GM18499 (cell line): Measurements from ENCODE around the gene GGT1.
"Not testable (repeated sequence)": the region's sequence is repeated elsewhere in the genome, so short reads cannot be mapped to it uniquely, and the experiment has no call there.

ENCODE experiments used
- ATAC-seq: cut with Tn5 transposase; IDR thresholded peaks from one replicate; pipeline ENCODE4 v1.9.1; 2021; ENCODE audit warnings: moderate number of reproducible peaks; ENCODE audit not compliant: insufficient read depth, unreplicated experiment

GGT1 gene

DNA sequence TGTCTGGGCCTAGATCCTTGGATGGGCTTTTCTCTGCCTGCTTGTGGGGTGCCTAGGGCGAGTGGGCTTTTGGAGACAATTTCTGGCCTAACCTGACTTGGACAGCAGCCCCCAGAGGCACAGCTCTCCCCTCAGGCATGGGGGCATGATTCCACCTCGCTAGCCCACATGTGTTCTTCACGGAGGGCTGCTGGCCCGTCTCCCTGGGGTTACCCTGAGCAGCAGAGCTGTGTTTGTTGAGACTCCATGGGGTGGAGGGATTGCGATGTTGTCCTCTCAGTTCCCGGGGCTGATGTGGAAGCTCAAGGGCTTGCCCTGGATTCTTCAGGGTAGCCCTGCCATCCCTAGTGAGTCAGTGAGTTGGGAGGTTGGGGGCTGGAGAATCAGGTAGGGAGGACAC is 7.8 kb upstream of the GGT1 start:
- ATAC-seq, result no peak

- no peak for ATAC-seq
Measured at GRCh38 chr22:24595863-24596262, 7.1 kb upstream of the GGT1 start.

GRCh38 chr22:24597076-24597475 is 5.9 kb upstream of the GGT1 start:
- ATAC-seq, result not testable (repeated sequence)

DNA sequence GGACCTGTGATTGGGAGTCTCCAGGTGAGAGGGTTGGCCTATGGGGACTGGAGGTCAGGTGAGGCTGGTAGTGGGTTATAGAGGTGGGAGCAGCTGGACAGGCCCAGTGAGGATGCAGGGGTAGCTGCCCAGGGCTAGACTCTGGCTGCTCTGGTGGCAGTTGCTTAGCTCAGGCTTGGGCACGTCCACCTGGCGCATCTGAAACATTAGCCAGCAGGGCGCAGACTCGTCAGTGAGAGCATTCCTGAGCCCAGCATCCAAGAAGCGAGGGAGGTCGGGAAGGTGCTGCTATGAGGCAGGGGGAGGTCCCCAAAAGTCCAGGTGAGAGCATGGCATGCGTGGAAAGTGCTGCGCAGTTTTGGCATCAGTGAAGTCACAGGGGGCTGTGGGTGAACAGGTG is 3.5 kb upstream of the GGT1 start:
- no peak for ATAC-seq

DNA sequence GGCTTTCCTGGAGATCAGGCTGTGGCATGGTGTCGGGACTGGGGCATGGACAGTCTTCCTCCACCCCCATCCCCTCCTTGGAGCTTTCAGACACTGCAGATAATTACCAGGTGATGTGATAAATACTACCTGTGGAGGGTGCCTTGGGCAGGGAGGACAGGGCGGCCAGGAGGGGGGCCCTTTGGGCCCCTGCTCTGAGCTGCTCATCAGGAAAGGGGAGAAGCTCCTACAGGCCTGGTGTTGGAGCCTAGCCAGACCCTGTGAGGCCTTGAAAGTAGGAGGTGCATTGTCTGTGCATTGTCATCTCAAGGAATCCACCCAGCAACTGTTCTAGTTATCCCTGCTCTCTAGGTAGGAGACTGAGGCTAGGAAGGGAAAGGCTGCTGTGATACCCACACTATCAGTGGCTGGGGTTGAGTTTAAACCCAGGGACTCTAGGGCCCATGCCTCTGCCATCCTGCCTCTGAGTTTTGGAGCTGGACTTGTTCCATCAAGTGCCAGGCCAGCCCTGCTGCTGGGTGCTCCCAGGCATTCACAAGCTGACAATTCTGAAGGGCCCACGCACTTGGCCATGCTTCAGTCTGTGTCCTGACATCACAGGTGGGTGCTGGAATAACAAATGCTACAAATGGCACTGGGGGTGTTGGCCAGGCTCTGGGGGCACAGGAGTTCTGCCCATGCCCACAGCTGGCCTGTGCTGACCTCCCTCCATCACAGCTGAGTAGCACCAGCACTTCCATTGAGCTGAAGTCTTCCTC is 2.9 kb upstream of the GGT1 start:
- not testable (repeated sequence) for ATAC-seq

DNA sequence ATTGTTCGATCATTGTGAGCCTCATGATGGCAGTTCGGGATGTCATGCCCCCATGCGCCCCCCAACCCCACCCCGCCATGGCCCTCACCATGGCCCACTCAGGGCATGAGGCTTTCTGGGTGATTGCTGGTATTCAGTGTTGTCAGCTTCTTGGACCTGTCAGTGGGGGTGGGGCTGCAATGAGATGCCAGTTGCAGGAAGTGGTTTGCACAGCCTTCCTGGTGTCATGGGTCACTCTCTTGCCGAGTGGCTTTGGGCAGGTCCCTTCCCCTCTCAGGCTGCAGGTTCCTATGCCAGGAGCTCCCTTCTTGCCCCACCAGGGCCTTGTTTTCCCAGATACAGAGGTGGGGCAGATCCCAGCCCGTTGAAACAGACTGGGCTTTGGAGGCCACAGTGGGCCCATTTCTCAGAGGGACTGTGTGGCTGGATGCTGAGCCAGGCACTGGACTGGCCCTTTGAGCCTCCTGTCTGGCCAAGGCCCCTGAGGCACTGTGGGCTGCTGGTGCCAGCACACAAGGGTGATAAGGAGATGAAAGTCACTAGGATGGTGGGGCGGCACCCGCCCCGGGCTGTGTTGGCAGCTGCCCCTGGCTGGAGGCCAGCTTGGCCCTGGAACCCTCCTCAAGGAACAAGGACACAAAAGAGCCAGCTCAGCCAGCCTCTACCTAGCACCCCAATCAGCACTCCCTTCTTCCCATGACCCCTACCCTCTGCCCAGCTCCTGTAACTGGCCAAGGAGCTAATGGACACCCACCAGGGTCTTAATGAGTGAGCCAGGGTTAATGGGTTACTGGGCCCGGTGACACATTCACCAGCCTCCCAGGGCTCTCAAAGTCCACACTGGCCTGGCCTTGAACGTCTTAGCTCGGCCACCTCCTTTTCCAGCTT is 1.5 kb upstream of the GGT1 start:
- ATAC-seq, result no peak

DNA sequence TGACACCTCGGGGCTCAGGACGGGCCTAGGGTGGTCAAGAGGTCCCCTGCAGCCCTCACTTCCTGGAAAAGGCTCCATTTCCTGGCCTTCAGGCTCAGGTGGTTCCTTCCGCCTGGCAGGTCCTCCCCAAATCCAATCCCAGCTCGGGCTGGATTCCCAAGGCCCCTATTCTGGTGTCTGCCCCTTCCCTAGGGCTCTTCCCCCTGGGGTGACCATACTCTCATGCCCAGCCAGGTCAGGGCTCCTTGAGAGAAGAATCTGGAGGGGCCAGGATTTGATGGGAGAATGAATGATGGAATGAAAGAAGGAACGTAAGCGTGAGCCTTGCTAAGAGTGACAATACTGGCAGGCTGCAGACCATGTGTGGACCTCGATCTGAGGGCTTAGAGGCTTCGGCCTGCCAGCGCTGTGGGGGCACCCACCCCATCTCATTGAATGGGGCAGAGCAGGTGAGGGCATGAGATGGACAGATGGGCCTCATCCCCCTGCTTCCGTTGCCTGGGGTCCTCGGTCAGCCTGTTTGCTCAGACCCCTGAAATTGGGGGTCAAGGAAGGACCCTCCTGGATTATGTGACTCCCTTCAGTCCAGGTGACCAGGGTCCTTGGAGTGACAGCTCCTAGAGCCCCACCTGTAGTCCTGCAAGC is 766 bp upstream of the GGT1 start:
- not testable (repeated sequence) for ATAC-seq

DNA sequence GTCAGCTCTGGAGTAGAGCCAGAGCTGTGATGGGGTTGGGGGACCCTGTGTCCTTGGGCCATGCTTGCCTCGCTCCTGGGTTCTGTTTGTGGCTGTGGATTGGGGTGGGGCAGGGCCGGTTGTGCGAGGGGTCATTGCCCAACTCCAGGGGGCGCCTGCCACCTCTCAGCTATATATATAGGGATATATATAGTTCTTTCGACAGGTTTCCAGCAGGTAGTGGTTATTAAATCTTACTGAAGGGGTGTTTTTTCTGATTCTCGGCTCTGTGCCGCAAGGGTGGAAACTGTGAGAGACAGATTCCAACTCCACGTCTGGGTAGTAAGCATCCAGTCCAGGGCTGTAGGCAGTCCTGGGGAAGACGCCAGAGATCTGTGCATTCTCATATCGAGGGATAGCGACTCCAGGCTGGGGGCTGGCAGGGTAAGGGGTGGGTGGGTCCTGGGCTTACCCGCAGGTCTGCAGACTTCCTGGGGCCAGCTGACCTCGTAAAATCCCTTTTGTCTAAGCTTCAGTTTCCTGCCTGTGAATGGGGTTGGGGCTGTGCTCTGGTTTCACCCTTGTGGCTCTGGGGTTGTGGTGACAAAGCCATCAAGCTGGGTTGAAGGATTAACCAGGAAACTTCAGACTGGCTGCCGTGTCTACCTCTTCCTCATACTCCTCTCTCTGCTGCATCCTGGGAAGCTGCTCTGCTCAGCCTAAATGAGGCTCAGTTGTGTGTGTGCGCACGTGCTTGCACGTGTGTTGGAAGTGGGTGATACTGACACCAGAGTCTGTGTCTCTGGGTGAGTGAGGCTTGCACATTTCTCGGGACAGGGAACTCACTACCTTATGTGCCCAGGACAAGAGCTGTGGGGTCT is 1.0 kb downstream of the GGT1 start:
- ATAC-seq, result not testable (repeated sequence)

GRCh38 chr22:24606340-24606739 is 3.3 kb downstream of the GGT1 start:
- not testable (repeated sequence) for ATAC-seq

- ATAC-seq, result peak; percentile 53
Measured at GRCh38 chr22:24607429-24607983, 4.5 kb downstream of the GGT1 start.

DNA sequence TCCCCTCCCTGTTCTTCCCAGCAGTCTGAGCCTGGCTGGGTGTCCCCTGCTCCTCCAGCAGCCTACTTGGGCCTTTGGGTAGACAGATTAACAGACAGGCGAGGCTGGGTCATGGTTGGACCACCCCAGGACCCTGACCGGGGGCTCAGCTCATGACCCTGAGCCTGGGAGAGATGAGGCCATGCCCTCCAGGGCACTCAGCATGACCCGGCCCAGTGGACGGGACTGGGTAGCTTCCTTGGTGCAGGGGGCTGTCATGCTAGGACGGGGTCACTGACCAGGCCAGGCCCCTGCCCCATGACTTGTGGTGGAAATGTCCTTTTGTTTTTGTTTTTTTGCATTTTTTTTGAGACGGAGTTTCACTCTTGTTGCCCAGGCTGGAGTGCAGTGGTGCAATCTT is 5.3 kb downstream of the GGT1 start:
- ATAC-seq, result not testable (repeated sequence)

GRCh38 chr22:24609888-24610287 is 6.9 kb downstream of the GGT1 start:
- not testable (repeated sequence) for ATAC-seq

DNA sequence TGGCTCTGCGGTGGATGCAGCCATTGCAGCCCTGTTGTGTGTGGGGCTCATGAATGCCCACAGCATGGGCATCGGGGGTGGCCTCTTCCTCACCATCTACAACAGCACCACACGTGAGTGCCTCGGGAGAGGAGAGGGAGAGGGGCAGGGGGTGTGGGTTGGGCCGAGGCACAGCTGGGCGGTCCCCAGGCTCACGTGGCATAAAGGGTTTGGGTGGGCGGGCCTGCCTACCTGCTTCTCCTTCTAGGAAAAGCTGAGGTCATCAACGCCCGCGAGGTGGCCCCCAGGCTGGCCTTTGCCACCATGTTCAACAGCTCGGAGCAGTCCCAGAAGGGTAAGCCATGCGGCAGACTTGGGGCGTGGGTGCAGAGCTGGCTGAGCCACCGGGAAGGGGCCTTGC is 11.8 kb downstream of the GGT1 start:
- not testable (repeated sequence) for ATAC-seq

DNA sequence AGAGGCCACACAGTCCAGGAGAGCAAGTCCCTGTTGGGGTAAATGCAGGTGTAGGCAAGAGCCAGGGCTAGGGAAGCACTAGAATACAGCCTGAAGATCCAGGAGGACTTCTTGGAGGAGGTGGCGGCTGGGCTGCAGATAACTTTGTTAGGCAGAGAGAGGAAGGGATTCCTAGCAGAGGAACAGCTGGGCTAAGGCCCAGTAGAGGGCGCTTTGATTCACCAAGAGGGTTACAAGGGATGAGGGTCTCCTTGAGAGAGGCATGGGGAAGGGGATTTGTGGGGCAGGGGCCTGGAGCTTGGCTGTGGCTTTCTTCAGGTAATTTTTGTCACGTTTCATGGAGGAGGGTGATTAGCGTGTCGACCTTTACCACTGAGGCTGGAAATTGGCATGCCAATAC is 18.3 kb downstream of the GGT1 start:
- not testable (repeated sequence) for ATAC-seq

DNA sequence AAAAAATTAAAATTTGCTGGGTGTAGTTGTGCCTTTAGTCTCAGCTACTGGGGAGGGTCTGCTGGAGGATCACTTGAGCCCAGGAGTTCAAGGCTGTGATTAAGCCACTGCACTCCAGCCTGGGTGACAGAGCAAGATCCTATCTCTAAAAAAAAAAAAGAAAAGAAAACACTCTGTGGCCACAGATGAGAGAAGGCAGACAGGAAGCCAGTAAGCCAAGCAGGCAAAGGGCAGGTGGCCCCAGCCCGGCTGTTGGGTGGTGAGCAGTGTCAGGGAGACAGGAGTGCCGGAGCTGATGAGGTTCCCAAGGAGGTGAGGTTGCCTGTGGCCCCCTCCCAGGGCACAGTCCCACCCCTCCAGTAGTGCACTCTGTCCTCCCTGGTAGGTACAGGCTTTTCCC is 19.6 kb downstream of the GGT1 start:
- not testable (repeated sequence) for ATAC-seq

DNA sequence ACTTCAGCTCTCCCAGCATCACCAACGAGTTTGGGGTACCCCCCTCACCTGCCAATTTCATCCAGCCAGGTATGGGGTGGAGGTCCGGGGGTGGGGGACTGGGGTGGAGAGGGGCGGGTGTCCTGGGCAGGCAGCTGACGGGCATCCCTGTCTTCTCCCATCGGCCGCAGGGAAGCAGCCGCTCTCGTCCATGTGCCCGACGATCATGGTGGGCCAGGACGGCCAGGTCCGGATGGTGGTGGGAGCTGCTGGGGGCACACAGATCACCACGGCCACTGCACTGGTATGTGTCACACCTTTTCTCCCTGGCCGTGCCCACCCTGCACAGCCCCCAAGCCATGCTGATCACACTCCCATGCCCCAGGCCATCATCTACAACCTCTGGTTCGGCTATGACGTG is 24.9 kb downstream of the GGT1 start:
- ATAC-seq, result not testable (repeated sequence)

GRCh38 chr22:24629069-24629468 is 26.1 kb downstream of the GGT1 start:
- not testable (repeated sequence) for ATAC-seq

GRCh38 chr22:24630812-24631427 is 27.9 kb downstream of the GGT1 start:
- ATAC-seq, result not testable (repeated sequence)

DNA sequence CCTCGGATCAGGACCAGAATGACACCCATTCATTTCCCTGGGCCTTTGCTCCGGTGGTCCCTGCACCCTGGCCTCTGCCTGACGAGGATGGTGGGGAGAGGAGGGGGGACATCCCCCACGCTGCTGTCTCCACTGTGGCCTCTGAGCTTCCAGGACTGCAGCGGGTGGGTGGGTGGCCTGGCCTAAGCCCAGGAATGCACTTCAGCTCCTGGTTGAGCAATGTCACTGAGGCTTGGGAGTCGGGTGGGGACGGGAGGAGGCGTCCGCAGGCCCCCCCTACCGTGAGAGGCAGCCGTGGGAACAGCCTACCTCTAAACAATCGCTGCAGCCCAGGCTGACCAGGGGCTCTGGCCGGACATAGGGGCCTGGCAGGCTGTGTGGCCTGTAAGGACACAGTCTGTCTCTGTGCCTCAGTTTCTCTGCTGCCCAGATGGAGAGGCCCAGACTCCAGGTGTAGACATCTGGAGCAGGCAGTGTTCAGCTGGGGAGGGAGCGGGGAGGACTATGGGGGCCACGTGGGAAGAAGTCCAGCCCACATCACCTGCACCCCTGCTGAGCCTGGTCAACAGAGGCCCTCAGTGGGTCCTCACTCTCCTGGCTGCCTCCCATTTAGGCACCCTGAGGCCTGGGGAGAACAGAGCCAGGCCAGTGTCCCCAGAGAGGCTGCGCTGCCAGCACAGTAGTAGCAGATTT is 28.6 kb downstream of the GGT1 start:
- ATAC-seq, result not testable (repeated sequence)
